Right lobe of liver (tissue), 4 donors: ENCODE measurements around the gene DIO3.

ENCODE experiments used
- POLR2A ChIP-seq: fragments of 450-650 bp; IDR thresholded peaks from one replicate; pipeline ENCODE4 v1.6.1; 2017; ENCODE audit warnings: antibody characterized with exemption, mild to moderate bottlenecking
- TF ChIP-seq, protein P1 (sequence below), 4 donors: fragments of 200-600 bp in 3 of 4; fragments of 450-650 bp in 1 of 4; IDR thresholded peaks; one replicate each; pipeline versions ENCODE4 v1.5.1 to v1.8.0; 2016 to 2022; ENCODE audit warnings: antibody characterized with exemption in 4 of 4, mild to moderate bottlenecking in 2 of 4
- donor health status: DM: no; HTN: no; CAD: no.
- donor health status: DM: no; HTN: no; CAD: no.
- donor health status: DM: no; HTN: yes; CAD: no.

DNA sequence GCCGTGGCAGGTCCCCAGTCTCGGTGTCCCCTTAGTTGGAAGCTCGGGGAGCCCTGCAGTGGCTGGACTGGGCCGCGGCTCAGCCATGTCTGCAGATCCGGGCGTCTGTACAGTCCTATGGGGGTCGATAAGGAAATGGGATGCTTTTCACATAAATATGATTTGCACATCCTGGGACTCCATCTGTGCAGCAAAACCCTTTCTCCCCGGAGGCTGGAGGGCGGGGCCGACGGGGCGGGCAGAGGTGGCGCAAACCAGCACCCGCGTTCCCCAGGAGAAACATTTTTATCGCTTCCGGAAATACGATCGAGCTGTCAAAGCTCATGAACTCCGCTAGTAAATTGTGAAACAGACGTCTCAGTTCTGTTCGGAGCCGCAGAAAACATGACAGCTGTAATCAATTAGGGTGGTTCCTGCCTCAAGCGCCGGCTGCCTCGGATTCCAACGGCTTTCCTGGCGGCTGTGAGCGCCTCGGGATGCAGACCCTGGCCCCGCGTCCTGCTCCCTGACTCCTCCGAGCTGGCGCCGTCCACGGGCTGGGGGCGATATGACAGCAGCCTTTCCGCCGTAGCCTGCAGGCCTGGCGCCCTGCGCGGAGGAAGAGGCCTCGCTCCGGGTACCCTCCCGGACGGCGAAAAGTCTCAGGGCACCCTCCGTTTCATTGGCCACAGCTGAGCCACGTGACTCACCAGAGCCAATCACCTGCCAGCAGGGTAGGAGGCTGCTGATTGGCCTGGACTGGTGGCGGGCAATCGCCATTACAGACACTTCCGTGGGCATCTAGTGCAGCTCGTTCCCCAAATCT, 23.0 kb downstream of the DIO3 start:
- TF ChIP-seq, protein P1, sequence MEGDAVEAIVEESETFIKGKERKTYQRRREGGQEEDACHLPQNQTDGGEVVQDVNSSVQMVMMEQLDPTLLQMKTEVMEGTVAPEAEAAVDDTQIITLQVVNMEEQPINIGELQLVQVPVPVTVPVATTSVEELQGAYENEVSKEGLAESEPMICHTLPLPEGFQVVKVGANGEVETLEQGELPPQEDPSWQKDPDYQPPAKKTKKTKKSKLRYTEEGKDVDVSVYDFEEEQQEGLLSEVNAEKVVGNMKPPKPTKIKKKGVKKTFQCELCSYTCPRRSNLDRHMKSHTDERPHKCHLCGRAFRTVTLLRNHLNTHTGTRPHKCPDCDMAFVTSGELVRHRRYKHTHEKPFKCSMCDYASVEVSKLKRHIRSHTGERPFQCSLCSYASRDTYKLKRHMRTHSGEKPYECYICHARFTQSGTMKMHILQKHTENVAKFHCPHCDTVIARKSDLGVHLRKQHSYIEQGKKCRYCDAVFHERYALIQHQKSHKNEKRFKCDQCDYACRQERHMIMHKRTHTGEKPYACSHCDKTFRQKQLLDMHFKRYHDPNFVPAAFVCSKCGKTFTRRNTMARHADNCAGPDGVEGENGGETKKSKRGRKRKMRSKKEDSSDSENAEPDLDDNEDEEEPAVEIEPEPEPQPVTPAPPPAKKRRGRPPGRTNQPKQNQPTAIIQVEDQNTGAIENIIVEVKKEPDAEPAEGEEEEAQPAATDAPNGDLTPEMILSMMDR (IDR thresholded peaks at IDR 0.05): no peak
- no peak for TF ChIP-seq POLR2A
